K562 (cell line): ENCODE measurements around the gene SEC14L3. TPM values are rescaled to one million over a fixed set of nuclear protein-coding genes. Genes with fewer than 3 reads are reported as not detected.

Experiments used
- CHCHD3 ChIP-seq: fragments of 250-450 bp; sonication (Bioruptor Pico); IDR thresholded peaks from 2 replicates; pipeline ENCODE4 v2.1.2; 2022; ENCODE audit warnings: mild to moderate bottlenecking
- GABPB2 ChIP-seq: fragments of 250-450 bp; sonication (Bioruptor Pico); conservative IDR thresholded peaks from 2 replicates; pipeline ENCODE4 v1.5.1; 2021; ENCODE audit warnings: mild to moderate bottlenecking
- MECOM ChIP-seq: fragments of 250-450 bp; sonication (Bioruptor Pico); IDR thresholded peaks from 2 replicates; pipeline ENCODE4 v1.8.0; 2022; ENCODE audit warnings: inconsistent platforms
- MYNN ChIP-seq, 2 experiments: sonication (generic); formaldehyde crosslinking in 1 of 2; IDR thresholded peaks; 2 replicates each; pipeline versions ENCODE4 v1.5.0 to v1.6.1; 2016 to 2020; ENCODE audit warnings: antibody characterized with exemption in 1 of 2, missing genetic modification reagents in 1 of 2
- POLR2G ChIP-seq: fragments of 200-400 bp; formaldehyde crosslinking; IDR thresholded peaks from 2 replicates; pipeline ENCODE4 v1.6.1; 2017; ENCODE audit warnings: low read depth, mild to moderate bottlenecking, antibody characterized with exemption, low read length, moderate library complexity
- PYGO2 ChIP-seq: fragments of 450-650 bp; IDR thresholded peaks from 2 replicates; pipeline ENCODE4 v1.6.1; 2016; ENCODE audit warnings: mild to moderate bottlenecking, missing genetic modification characterization, moderate library complexity, missing compliant biosample characterization
- SLC30A9 ChIP-seq: fragments of 250-450 bp; sonication (Bioruptor Pico); IDR thresholded peaks from 2 replicates; pipeline ENCODE4 v1.8.0; 2022; ENCODE audit warnings: mild to moderate bottlenecking, moderate library complexity
- WHSC1 ChIP-seq: IDR thresholded peaks from one replicate; pipeline ENCODE4 v1.6.1; 2012; ENCODE audit warnings: low read length, control low read depth, inconsistent platforms
- ZNF174 ChIP-seq: fragments of 250-450 bp; sonication (Bioruptor Pico); IDR thresholded peaks from 2 replicates; pipeline ENCODE4 v1.4.0; 2020; ENCODE audit warnings: mild to moderate bottlenecking
- ZNF41 ChIP-seq: fragments of 250-450 bp; sonication (Bioruptor Pico); conservative IDR thresholded peaks from 2 replicates; pipeline ENCODE4 v1.4.0; 2020; ENCODE audit warnings: mild to moderate bottlenecking
- polyA plus RNA-seq, 8 experiments: library from polyadenylated mRNA; depleted of rRNA in 4 of 8; stranded (reverse) in 5 of 8; unstranded in 3 of 8; fragments of >200 nt; fragmentation: Nextera tagmentation in 2 of 8; fragmentation: Illumina TruSeq in 1 of 8; extraction: Ambion mirVana in 2 of 8; extraction: Trizol in 1 of 8; gene quantifications; 2 replicates each; pipeline versions ENCODE4 v1.2.1 to v1.2.3, GENCODE V29; 2011 to 2014; ENCODE audit warnings: inconsistent platforms in 1 of 8, missing spikeins in 1 of 8
- total RNA-seq, 7 experiments: library from RNA; depleted of rRNA in 6 of 7; stranded (reverse); fragments of >200 nt in 6 of 7; fragmentation: Illumina TruSeq in 2 of 7; extraction: Trizol in 2 of 7; gene quantifications; 2 replicates each; pipeline versions ENCODE4 v1.2.1 to v1.2.3, GENCODE V29; 2011 to 2021; ENCODE audit warnings: low replicate concordance in 1 of 7
- TF ChIP-seq, protein P1 (sequence below): fragments of 250-450 bp; sonication (Bioruptor Pico); IDR thresholded peaks from 2 replicates; pipeline ENCODE4 v1.4.0; 2020; ENCODE audit warnings: mild to moderate bottlenecking, moderate library complexity, borderline replicate concordance
- TF ChIP-seq, protein P2 (sequence below): IDR thresholded peaks from 2 replicates; pipeline ENCODE4 v1.6.1; 2011; ENCODE audit not compliant: insufficient read length; ENCODE audit errors: extremely low read depth
- TF ChIP-seq, protein P3 (sequence below): fragments of 250-450 bp; sonication (Bioruptor Pico); IDR thresholded peaks from 2 replicates; pipeline ENCODE4 v1.8.0; 2022; ENCODE audit warnings: moderate library complexity, mild to moderate bottlenecking, inconsistent platforms
- TF ChIP-seq, protein P4 (sequence below): sonication (generic); formaldehyde crosslinking; IDR thresholded peaks from 2 replicates; pipeline ENCODE4 v1.8.1; 2023; ENCODE audit warnings: mild to moderate bottlenecking, missing genetic modification reagents
- TF ChIP-seq, protein P5 (sequence below): sonication (generic); formaldehyde crosslinking; IDR thresholded peaks from 2 replicates; pipeline ENCODE4 v1.8.1; 2023; ENCODE audit warnings: mild to moderate bottlenecking, missing genetic modification reagents
- TF ChIP-seq, protein P6 (sequence below): fragments of 450-650 bp; formaldehyde crosslinking; IDR thresholded peaks from 2 replicates; pipeline ENCODE4 v1.4.0; 2020; ENCODE audit warnings: mild to moderate bottlenecking, moderate library complexity

The SEC14L3 gene
- total and polyA plus RNA-seq, 9 of the 15 experiments (the other 6 are each of a cell fraction or from before 2014, with no cell fraction given), result not detected

DNA sequence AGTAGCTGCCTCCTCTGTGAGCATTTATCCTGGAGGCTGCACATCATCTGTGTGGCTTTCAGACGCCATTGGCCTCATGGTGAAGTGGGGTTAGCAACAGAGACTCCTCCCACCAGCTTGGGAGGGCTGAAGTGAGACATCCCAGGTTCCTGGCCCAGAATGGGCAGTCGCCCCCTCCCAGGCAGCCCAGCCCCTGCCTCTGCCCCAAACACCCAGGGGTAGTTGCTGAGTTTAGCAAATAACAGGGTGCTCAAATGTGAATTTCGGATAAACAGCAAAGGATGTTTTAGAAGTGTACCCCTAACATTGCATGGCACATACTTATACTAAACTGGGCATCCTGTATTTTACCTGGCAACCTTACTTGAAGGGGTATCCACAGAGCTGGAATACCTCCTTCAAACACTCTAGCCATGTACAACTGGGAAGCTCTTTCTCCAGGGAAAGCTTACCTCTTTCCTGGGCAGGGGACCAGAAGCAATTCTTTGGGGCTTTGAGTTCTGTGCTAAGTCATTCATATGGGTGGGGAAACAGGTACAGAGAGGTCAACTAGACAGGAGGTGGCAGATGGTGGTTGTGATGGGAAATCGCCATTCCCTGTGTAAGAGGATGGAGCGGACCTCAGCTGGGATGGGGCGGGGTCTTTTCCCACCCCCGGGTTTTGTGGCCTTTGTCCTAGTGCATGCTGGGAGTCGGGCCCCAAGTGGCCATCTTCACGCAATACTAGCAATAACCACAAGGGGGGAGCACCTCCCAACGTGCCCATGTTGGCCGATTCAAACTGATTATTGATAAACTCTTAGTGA is 27.0 kb downstream of the SEC14L3 start (continued):
- TF ChIP-seq WHSC1 (no peak), ZNF41 (CRISPR knock-in tag) (no peak), MECOM (CRISPR knock-in tag) (no peak), PYGO2 (no peak), ZNF174 (no peak), MYNN (IDR thresholded peaks at IDR 0.05) (no peak), MYNN (CRISPR knock-in tag; IDR thresholded peaks at IDR 0.05) (no peak), CHCHD3 (CRISPR knock-in tag) (peak; percentile 43; the same call in 1 of the 2 replicates), SLC30A9 (CRISPR knock-in tag) (no peak), POLR2G (peak; percentile 63), GABPB2 (0 out of 2 replicates have a peak, but pooled peaks have one; percentile 35)
- TF ChIP-seq, protein P1, sequence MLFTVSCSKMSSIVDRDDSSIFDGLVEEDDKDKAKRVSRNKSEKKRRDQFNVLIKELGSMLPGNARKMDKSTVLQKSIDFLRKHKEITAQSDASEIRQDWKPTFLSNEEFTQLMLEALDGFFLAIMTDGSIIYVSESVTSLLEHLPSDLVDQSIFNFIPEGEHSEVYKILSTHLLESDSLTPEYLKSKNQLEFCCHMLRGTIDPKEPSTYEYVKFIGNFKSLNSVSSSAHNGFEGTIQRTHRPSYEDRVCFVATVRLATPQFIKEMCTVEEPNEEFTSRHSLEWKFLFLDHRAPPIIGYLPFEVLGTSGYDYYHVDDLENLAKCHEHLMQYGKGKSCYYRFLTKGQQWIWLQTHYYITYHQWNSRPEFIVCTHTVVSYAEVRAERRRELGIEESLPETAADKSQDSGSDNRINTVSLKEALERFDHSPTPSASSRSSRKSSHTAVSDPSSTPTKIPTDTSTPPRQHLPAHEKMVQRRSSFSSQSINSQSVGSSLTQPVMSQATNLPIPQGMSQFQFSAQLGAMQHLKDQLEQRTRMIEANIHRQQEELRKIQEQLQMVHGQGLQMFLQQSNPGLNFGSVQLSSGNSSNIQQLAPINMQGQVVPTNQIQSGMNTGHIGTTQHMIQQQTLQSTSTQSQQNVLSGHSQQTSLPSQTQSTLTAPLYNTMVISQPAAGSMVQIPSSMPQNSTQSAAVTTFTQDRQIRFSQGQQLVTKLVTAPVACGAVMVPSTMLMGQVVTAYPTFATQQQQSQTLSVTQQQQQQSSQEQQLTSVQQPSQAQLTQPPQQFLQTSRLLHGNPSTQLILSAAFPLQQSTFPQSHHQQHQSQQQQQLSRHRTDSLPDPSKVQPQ (CRISPR knock-in tag), result no peak
- TF ChIP-seq, protein P2, sequence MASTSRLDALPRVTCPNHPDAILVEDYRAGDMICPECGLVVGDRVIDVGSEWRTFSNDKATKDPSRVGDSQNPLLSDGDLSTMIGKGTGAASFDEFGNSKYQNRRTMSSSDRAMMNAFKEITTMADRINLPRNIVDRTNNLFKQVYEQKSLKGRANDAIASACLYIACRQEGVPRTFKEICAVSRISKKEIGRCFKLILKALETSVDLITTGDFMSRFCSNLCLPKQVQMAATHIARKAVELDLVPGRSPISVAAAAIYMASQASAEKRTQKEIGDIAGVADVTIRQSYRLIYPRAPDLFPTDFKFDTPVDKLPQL, result peak; percentile 48
- TF ChIP-seq, protein P3, sequence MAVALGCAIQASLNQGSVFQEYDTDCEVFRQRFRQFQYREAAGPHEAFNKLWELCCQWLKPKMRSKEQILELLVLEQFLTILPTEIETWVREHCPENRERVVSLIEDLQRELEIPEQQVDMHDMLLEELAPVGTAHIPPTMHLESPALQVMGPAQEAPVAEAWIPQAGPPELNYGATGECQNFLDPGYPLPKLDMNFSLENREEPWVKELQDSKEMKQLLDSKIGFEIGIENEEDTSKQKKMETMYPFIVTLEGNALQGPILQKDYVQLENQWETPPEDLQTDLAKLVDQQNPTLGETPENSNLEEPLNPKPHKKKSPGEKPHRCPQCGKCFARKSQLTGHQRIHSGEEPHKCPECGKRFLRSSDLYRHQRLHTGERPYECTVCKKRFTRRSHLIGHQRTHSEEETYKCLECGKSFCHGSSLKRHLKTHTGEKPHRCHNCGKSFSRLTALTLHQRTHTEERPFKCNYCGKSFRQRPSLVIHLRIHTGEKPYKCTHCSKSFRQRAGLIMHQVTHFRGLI (CRISPR knock-in tag), result no peak
- TF ChIP-seq, protein P4, sequence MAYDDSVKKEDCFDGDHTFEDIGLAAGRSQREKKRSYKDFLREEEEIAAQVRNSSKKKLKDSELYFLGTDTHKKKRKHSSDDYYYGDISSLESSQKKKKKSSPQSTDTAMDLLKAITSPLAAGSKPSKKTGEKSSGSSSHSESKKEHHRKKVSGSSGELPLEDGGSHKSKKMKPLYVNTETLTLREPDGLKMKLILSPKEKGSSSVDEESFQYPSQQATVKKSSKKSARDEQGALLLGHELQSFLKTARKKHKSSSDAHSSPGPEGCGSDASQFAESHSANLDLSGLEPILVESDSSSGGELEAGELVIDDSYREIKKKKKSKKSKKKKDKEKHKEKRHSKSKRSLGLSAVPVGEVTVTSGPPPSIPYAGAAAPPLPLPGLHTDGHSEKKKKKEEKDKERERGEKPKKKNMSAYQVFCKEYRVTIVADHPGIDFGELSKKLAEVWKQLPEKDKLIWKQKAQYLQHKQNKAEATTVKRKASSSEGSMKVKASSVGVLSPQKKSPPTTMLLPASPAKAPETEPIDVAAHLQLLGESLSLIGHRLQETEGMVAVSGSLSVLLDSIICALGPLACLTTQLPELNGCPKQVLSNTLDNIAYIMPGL (CRISPR knock-in tag), result no peak
- TF ChIP-seq, protein P5, sequence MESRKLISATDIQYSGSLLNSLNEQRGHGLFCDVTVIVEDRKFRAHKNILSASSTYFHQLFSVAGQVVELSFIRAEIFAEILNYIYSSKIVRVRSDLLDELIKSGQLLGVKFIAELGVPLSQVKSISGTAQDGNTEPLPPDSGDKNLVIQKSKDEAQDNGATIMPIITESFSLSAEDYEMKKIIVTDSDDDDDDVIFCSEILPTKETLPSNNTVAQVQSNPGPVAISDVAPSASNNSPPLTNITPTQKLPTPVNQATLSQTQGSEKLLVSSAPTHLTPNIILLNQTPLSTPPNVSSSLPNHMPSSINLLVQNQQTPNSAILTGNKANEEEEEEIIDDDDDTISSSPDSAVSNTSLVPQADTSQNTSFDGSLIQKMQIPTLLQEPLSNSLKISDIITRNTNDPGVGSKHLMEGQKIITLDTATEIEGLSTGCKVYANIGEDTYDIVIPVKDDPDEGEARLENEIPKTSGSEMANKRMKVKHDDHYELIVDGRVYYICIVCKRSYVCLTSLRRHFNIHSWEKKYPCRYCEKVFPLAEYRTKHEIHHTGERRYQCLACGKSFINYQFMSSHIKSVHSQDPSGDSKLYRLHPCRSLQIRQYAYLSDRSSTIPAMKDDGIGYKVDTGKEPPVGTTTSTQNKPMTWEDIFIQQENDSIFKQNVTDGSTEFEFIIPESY (CRISPR knock-in tag), result no peak
- TF ChIP-seq, protein P6, sequence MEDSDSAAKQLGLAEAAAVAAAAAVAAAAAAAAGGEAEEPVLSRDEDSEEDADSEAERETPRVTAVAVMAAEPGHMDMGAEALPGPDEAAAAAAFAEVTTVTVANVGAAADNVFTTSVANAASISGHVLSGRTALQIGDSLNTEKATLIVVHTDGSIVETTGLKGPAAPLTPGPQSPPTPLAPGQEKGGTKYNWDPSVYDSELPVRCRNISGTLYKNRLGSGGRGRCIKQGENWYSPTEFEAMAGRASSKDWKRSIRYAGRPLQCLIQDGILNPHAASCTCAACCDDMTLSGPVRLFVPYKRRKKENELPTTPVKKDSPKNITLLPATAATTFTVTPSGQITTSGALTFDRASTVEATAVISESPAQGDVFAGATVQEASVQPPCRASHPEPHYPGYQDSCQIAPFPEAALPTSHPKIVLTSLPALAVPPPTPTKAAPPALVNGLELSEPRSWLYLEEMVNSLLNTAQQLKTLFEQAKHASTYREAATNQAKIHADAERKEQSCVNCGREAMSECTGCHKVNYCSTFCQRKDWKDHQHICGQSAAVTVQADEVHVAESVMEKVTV, result peak; percentile 48; the same call in 1 of the 2 replicates
